ENCODE results near the gene BACE2. TPM values are rescaled to one million over a fixed set of nuclear protein-coding genes. Genes with fewer than 3 reads are reported as not detected.
"Not testable (repeated sequence)": the region's sequence is repeated elsewhere in the genome, so short reads cannot be mapped to it uniquely, and the experiment has no call there.

Gene BACE2
- total RNA-seq, 1 donor: 85.8 TPM

DNA sequence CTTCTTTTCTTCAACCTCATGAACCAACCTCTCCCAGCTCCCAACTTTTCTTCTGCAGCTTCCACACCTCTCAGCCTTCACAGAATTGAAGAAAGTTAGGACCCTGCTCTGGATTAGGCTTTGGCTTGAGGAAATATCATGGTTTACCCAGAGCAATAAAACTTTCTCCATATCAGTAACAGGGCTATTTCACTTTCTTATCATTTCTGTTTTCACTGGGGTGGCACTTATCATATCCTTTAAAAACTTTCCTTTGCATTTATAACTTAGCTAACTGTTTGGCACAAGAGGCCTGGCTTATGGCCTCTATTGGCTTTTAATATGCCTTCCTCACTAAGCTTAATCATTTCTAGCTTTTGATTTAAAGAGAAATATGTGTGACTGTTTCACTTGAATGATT is 139.3 kb downstream of the BACE2 start:
- H2AFZ ChIP-seq (ENCODE audit: low read length): no peak overlapping the region
- H3K4me2 ChIP-seq (ENCODE audit: insufficient read depth, low read length): no peak overlapping the region
- TF ChIP-seq, protein P1, sequence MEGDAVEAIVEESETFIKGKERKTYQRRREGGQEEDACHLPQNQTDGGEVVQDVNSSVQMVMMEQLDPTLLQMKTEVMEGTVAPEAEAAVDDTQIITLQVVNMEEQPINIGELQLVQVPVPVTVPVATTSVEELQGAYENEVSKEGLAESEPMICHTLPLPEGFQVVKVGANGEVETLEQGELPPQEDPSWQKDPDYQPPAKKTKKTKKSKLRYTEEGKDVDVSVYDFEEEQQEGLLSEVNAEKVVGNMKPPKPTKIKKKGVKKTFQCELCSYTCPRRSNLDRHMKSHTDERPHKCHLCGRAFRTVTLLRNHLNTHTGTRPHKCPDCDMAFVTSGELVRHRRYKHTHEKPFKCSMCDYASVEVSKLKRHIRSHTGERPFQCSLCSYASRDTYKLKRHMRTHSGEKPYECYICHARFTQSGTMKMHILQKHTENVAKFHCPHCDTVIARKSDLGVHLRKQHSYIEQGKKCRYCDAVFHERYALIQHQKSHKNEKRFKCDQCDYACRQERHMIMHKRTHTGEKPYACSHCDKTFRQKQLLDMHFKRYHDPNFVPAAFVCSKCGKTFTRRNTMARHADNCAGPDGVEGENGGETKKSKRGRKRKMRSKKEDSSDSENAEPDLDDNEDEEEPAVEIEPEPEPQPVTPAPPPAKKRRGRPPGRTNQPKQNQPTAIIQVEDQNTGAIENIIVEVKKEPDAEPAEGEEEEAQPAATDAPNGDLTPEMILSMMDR (IDR thresholded peaks at IDR 0.05; ENCODE audit: extremely low read depth, low read depth, low read length): no peak
- no peaks in the 10 kb centered on the region for H3K4me1 ChIP-seq (ENCODE audit: insufficient read depth, low read length)
- H3K9me3 ChIP-seq (ENCODE audit: low read depth, low read length): no peaks in the 10 kb centered on the region
- DNase-seq (ENCODE audit: insufficient read length, low spot score, missing footprints): no peak
- H3K79me2 ChIP-seq (ENCODE audit: insufficient read depth, low read length): no peaks in the 10 kb centered on the region
- H3K27me3 ChIP-seq (ENCODE audit: insufficient read depth, low read length): peaks cover 4% of the 10 kb centered on the region
- no peak overlapping the region for H3K27ac ChIP-seq (ENCODE audit: low read depth, low read length)
- no peak overlapping the region for H3K4me3 ChIP-seq (ENCODE audit: insufficient read depth, low read length)
- H4K20me1 ChIP-seq (ENCODE audit: insufficient read depth, low read length): no peaks in the 10 kb centered on the region
- no peaks in the 10 kb centered on the region for H3K36me3 ChIP-seq (ENCODE audit: insufficient read depth, low read length)

DNA sequence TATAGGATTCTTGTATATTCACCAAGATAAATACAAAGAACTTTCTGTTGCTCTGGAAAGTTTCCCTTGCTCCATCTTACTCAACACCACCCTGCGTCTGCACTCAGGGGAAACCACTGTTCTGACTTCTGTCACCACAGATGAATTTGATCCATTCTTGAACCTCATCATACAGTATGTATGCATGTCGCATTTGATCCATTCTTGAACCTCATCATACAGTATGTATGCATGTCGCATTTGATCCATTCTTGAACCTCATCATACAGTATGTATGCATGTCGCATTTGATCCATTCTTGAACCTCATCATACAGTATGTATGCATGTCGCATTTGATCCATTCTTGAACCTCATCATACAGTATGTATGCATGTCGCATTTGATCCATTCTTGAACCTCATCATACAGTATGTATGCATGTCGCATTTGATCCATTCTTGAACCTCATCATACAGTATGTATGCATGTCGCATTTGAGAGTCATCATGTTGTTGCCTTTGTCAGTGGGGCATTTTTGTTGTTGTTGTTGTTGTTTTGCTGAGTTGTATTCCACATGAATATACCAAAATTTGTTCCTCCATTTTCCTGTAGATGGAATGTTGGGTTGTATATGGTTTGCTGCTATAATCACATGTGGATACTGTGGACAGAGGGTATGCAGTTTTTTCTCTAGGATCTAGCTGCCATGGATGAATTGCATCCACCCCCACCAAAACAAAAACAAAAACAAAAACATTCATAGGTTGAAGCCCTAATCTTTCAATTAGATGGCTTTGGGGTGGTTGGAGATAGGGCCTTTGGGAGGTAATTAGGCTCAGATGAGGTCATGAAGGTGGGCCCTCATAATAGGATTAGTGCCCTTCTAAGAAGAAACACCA is 145.6 kb downstream of the BACE2 start:
- H3K27me3 ChIP-seq (ENCODE audit: insufficient read depth, low read length): peaks cover 32% of the 10 kb centered on the region
- not testable (repeated sequence) for H3K4me3 ChIP-seq (ENCODE audit: insufficient read depth, low read length)
- DNase-seq (ENCODE audit: insufficient read length, low spot score, missing footprints): peak; percentile 72

DNA sequence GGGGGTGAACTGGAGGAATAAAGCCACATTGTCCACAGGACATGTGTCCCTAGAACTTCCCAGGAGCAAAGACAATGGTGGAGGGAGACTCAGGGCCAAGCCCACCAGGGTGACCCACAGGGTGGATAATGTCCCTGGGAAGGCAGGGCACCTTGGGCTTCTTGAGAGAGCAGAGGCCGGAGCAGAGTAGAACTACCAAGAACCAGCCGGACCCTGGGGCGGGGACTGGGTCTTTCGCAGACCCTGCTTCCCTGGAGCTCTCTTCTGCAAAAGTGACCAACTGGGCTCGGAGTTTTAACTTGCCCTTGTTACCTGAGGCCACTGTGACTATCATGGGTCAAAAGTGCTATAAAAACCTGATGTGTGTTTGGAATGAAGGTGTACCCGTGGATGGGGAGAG is 147.8 kb downstream of the BACE2 start:
- Histone ChIP-seq H3K4me3 (ENCODE audit: insufficient read depth, low read length) (no peak overlapping the region), H3K36me3 (ENCODE audit: insufficient read depth, low read length) (no peaks in the 10 kb centered on the region), H3K27me3 (ENCODE audit: insufficient read depth, low read length) (peaks cover 32% of the 10 kb centered on the region), H3K9me3 (ENCODE audit: low read depth, low read length) (no peaks in the 10 kb centered on the region), H2AFZ (ENCODE audit: low read length) (no peak overlapping the region), H4K20me1 (ENCODE audit: insufficient read depth, low read length) (no peaks in the 10 kb centered on the region), H3K4me1 (ENCODE audit: insufficient read depth, low read length) (no peaks in the 10 kb centered on the region), H3K27ac (ENCODE audit: low read depth, low read length) (no peak overlapping the region), H3K79me2 (ENCODE audit: insufficient read depth, low read length) (no peaks in the 10 kb centered on the region), H3K4me2 (ENCODE audit: insufficient read depth, low read length) (no peak overlapping the region)
- DNase-seq (ENCODE audit: insufficient read length, low spot score, missing footprints): peak; percentile 69
- TF ChIP-seq, protein P1 (IDR thresholded peaks at IDR 0.05; ENCODE audit: extremely low read depth, low read depth, low read length): no peak

More for the DNA sequence above, 145.6 kb downstream of the BACE2 start:
- H3K4me1 ChIP-seq (ENCODE audit: insufficient read depth, low read length); H3K79me2 ChIP-seq (ENCODE audit: insufficient read depth, low read length); H3K36me3 ChIP-seq (ENCODE audit: insufficient read depth, low read length); H3K4me2 ChIP-seq (ENCODE audit: insufficient read depth, low read length); H2AFZ ChIP-seq (ENCODE audit: low read length); H3K9me3 ChIP-seq (ENCODE audit: low read depth, low read length); H3K27ac ChIP-seq (ENCODE audit: low read depth, low read length); H4K20me1 ChIP-seq (ENCODE audit: insufficient read depth, low read length): not testable (repeated sequence)

DNA sequence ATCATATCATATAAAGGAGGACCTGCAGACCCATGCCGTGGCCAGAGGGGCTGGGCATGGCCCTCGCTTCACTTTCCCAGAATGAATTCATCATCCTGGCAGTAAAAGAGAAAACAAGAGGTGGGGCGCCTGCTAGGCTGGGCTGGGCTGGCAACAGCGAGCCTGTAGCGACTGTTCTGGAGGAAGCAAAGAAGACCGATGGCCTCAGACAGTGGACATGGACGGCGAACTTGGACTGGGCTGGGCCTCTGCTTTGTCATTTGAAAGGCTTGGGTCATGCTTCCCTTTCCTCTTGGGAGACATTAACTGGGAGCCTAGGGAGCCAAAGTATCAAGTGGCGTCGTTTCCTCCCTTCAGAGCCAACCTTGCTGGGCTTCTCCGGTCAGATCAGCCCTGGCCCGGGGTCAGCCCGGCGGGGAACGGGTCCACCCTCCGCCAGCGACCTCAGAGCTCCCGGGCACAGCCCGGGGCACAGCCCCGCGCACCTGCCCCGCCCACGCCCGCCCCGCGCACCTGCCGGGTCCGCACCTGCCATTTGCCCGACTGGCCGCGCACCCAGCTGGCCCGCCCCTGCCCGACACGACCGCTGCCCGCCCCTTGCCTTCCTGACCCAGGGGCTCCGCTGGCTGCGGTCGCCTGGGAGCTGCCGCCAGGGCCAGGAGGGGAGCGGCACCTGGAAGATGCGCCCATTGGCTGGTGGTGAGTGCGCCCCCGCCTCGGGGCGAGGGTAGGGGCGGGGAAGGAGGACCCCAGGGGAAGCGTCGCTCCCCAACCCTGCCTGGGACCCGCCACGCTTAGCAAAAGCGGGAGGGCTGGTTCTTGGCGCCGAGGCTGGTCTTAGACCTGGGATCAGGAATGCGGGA is 148.5 kb downstream of the BACE2 start, which contains the start of gene FAM3B:
Gene FAM3B (plus strand): TSS at position 602 of the 863 bp plus-strand sequence. CDS start 79 bp downstream, at position 681.
- Histone ChIP-seq H2AFZ (ENCODE audit: low read length) (no peak within 1 kb of the TSS), H3K27ac (ENCODE audit: low read depth, low read length) (no peak within 1 kb of the TSS), H3K27me3 (ENCODE audit: insufficient read depth, low read length) (peaks cover 32% of the 10 kb centered on the region), H4K20me1 (ENCODE audit: insufficient read depth, low read length) (no peaks in the 10 kb centered on the region), H3K36me3 (ENCODE audit: insufficient read depth, low read length) (no peaks in the 10 kb centered on the region), H3K79me2 (ENCODE audit: insufficient read depth, low read length) (no peaks in the 10 kb centered on the region), H3K9me3 (ENCODE audit: low read depth, low read length) (no peaks in the 10 kb centered on the region), H3K4me3 (ENCODE audit: insufficient read depth, low read length) (no peak within 1 kb of the TSS), H3K4me2 (ENCODE audit: insufficient read depth, low read length) (no peak within 1 kb of the TSS), H3K4me1 (ENCODE audit: insufficient read depth, low read length) (no peaks in the 10 kb centered on the region)
- peak; percentile 64 for DNase-seq (ENCODE audit: insufficient read length, low spot score, missing footprints)
- TF ChIP-seq, protein P1 (IDR thresholded peaks at IDR 0.05; ENCODE audit: extremely low read depth, low read depth, low read length): no peak
